ENCODE measurements around the gene OSBPL2.

The OSBPL2 gene

GRCh38 chr20:62243106-62243505 is 4.8 kb downstream of the OSBPL2 start:
- Mint-ChIP-seq H3K36me3 (ENCODE audit: low read depth) (no peaks in the 10 kb centered on the region), H3K4me3 (no peak overlapping the region), H3K27me3 (ENCODE audit: low read depth) (no peaks in the 10 kb centered on the region), H3K9me3 (no peaks in the 10 kb centered on the region), H3K4me1 (peaks cover under 1% of the 10 kb centered on the region), H3K27ac (no peak overlapping the region)
- TF ChIP-seq CTCF (IDR thresholded peaks at IDR 0.05; ENCODE audit: unreplicated experiment in 3 of 3): no peak

- Mint-ChIP-seq H3K4me3 (no peak overlapping the region), H3K4me1 (no peaks in the 10 kb centered on the region), H3K36me3 (ENCODE audit: low read depth) (no peaks in the 10 kb centered on the region), H3K9me3 (no peaks in the 10 kb centered on the region), H3K27ac (no peak overlapping the region), H3K27me3 (ENCODE audit: low read depth) (no peaks in the 10 kb centered on the region)
- no peak for TF ChIP-seq CTCF (IDR thresholded peaks at IDR 0.05; ENCODE audit: unreplicated experiment in 3 of 3)
These were observed 5.7 kb downstream of the OSBPL2 start for GRCh38 chr20:62243906-62244515.

- no peak overlapping the region for H3K4me3 Mint-ChIP-seq
- no peak overlapping the region for H3K27ac Mint-ChIP-seq
- no peaks in the 10 kb centered on the region for H3K9me3 Mint-ChIP-seq
- no peaks in the 10 kb centered on the region for H3K4me1 Mint-ChIP-seq
- no peaks in the 10 kb centered on the region for H3K36me3 Mint-ChIP-seq (ENCODE audit: low read depth)
- H3K27me3 Mint-ChIP-seq (ENCODE audit: low read depth): no peaks in the 10 kb centered on the region
- TF ChIP-seq CTCF (IDR thresholded peaks at IDR 0.05; ENCODE audit: unreplicated experiment in 3 of 3): no peak
These were observed 6.4 kb downstream of the OSBPL2 start for GRCh38 chr20:62244644-62245108.

- Mint-ChIP-seq H3K27me3 (ENCODE audit: low read depth) (no peaks in the 10 kb centered on the region), H3K27ac (no peak overlapping the region), H3K4me1 (no peaks in the 10 kb centered on the region), H3K4me3 (no peak overlapping the region), H3K36me3 (ENCODE audit: low read depth) (no peaks in the 10 kb centered on the region), H3K9me3 (no peaks in the 10 kb centered on the region)
- TF ChIP-seq CTCF (IDR thresholded peaks at IDR 0.05; ENCODE audit: unreplicated experiment in 3 of 3): no peak
These were observed 7.6 kb downstream of the OSBPL2 start for GRCh38 chr20:62245911-62246280.

- no peaks in the 10 kb centered on the region for H3K9me3 Mint-ChIP-seq
- H3K4me3 Mint-ChIP-seq: no peak overlapping the region
- no peaks in the 10 kb centered on the region for H3K27me3 Mint-ChIP-seq (ENCODE audit: low read depth)
These were observed 8.1 kb downstream of the OSBPL2 start for GRCh38 chr20:62246431-62246830.

More at GRCh38 chr20:62246431-62246830, 8.1 kb downstream of the OSBPL2 start:
- TF ChIP-seq CTCF (IDR thresholded peaks at IDR 0.05; ENCODE audit: unreplicated experiment in 3 of 3): no peak
- Mint-ChIP-seq H3K36me3 (ENCODE audit: low read depth) (no peaks in the 10 kb centered on the region), H3K27ac (no peak overlapping the region), H3K4me1 (no peaks in the 10 kb centered on the region)

Measured in nephron (organoid).